Neural crest cell (in vitro differentiated cells): ENCODE data around the gene TSPAN7. TPM values are rescaled to one million over a fixed set of nuclear protein-coding genes. Genes with fewer than 3 reads are reported as not detected.

Source experiments
- DNase-seq: peaks from one replicate; pipeline ENCODE4 v3.0.0; 2021; ENCODE audit warnings: low read depth, mixed read lengths, low spot score
- H3K27ac Mint-ChIP-seq: one replicate; pipeline ENCODE4 v1.8.0; 2021; ENCODE audit warnings: mild to moderate bottlenecking, mixed read lengths; ENCODE audit not compliant: unreplicated experiment
- H3K27me3 Mint-ChIP-seq: 2 replicates; pipeline ENCODE4 v1.8.0; 2021; ENCODE audit warnings: low read depth, mild to moderate bottlenecking, mixed read lengths
- H3K36me3 Mint-ChIP-seq: 2 replicates; pipeline ENCODE4 v1.8.0; 2021; ENCODE audit warnings: low read depth, mild to moderate bottlenecking, mixed read lengths
- H3K4me1 Mint-ChIP-seq: 2 replicates; pipeline ENCODE4 v1.8.0; 2021; ENCODE audit warnings: mixed read lengths
- H3K4me3 Mint-ChIP-seq: one replicate; pipeline ENCODE4 v1.8.0; 2021; ENCODE audit warnings: mild to moderate bottlenecking, mixed read lengths
- H3K9me3 Mint-ChIP-seq: 2 replicates; pipeline ENCODE4 v1.8.0; 2021; ENCODE audit warnings: mixed read lengths
- CTCF ChIP-seq: fragments of 200-600 bp; sonication (generic); conservative IDR thresholded peaks from 2 replicates; pipeline ENCODE4 v1.5.0; 2021; ENCODE audit warnings: antibody characterized with exemption, mild to moderate bottlenecking
- total RNA-seq: library from RNA; stranded (reverse); gene quantifications from 2 replicates; pipeline ENCODE4 v1.2.1, GENCODE V29; 2021

Gene TSPAN7
- total RNA-seq, 1 donor from 2014 or later, result 9.1 TPM

- H3K27ac Mint-ChIP-seq, result peak overlapping the region; percentile 61
- TF ChIP-seq CTCF, result no peak
- H3K36me3 Mint-ChIP-seq, result no peaks in the 10 kb centered on the region
- no peaks in the 10 kb centered on the region for H3K27me3 Mint-ChIP-seq
- no peak for DNase-seq
- H3K4me3 Mint-ChIP-seq, result no peak overlapping the region
- H3K9me3 Mint-ChIP-seq, result peaks cover 5% of the 10 kb centered on the region
- H3K4me1 Mint-ChIP-seq, result peaks cover 14% of the 10 kb centered on the region
These were observed 41.7 kb upstream of the TSPAN7 start for GRCh38 chrX:38519651-38520050.

- no peak overlapping the region for H3K27ac Mint-ChIP-seq
- no peak for TF ChIP-seq CTCF
- DNase-seq, result no peak
- H3K9me3 Mint-ChIP-seq, result peaks cover 3% of the 10 kb centered on the region
- H3K27me3 Mint-ChIP-seq, result no peaks in the 10 kb centered on the region
- H3K4me3 Mint-ChIP-seq, result no peak overlapping the region
- H3K4me1 Mint-ChIP-seq, result no peaks in the 10 kb centered on the region
- H3K36me3 Mint-ChIP-seq, result peaks cover 2% of the 10 kb centered on the region
These were observed 23.2 kb upstream of the TSPAN7 start for GRCh38 chrX:38538134-38538533.

GRCh38 chrX:38539748-38540147 is 21.6 kb upstream of the TSPAN7 start:
- Mint-ChIP-seq H3K4me1 (no peaks in the 10 kb centered on the region), H3K27me3 (no peaks in the 10 kb centered on the region), H3K36me3 (peaks cover 2% of the 10 kb centered on the region), H3K4me3 (no peak overlapping the region), H3K27ac (no peak overlapping the region), H3K9me3 (peaks cover 7% of the 10 kb centered on the region)
- no peak for DNase-seq
- no peak for TF ChIP-seq CTCF

- H3K36me3 Mint-ChIP-seq, result peaks cover 4% of the 10 kb centered on the region
- TF ChIP-seq CTCF, result no peak
- peaks cover 13% of the 10 kb centered on the region for H3K9me3 Mint-ChIP-seq
- H3K27me3 Mint-ChIP-seq, result no peaks in the 10 kb centered on the region
- H3K27ac Mint-ChIP-seq, result no peak overlapping the region
- DNase-seq, result no peak
- H3K4me1 Mint-ChIP-seq, result no peaks in the 10 kb centered on the region
- no peak overlapping the region for H3K4me3 Mint-ChIP-seq
These were observed 12.8 kb upstream of the TSPAN7 start for GRCh38 chrX:38548508-38548907.

GRCh38 chrX:38552721-38553120 is 8.6 kb upstream of the TSPAN7 start:
- Mint-ChIP-seq H3K4me1 (no peaks in the 10 kb centered on the region), H3K27ac (no peak overlapping the region), H3K36me3 (peaks cover 4% of the 10 kb centered on the region), H3K4me3 (no peak overlapping the region), H3K9me3 (peaks cover 10% of the 10 kb centered on the region), H3K27me3 (no peaks in the 10 kb centered on the region)
- TF ChIP-seq CTCF, result no peak
- no peak for DNase-seq

GRCh38 chrX:38558686-38559085 is 2.7 kb upstream of the TSPAN7 start:
- peaks cover 9% of the 10 kb centered on the region for H3K27me3 Mint-ChIP-seq
- H3K4me1 Mint-ChIP-seq, result no peaks in the 10 kb centered on the region
- no peaks in the 10 kb centered on the region for H3K9me3 Mint-ChIP-seq
- TF ChIP-seq CTCF, result no peak
- H3K36me3 Mint-ChIP-seq, result no peaks in the 10 kb centered on the region
- no peak overlapping the region for H3K4me3 Mint-ChIP-seq
- no peak for DNase-seq
- H3K27ac Mint-ChIP-seq, result no peak overlapping the region
